HL-60/S4 treated with phorbol 12-myristate 13-acetate at 8.2 ng/mL for 4 days and 3 days (cell line): ENCODE data around the gene CRAMP1.
"Not testable (repeated sequence)": the region's sequence is repeated elsewhere in the genome, so short reads cannot be mapped to it uniquely, and the experiment has no call there.

ENCODE experiments used
- in situ Hi-C: fragments of 300-500 bp; cut with MboI; formaldehyde crosslinking; loops from 2 replicates; pipeline ENCODE4 v1.15.0; 2022; ENCODE audit warnings: low sequenced_read_pairs

Gene CRAMP1

DNA sequence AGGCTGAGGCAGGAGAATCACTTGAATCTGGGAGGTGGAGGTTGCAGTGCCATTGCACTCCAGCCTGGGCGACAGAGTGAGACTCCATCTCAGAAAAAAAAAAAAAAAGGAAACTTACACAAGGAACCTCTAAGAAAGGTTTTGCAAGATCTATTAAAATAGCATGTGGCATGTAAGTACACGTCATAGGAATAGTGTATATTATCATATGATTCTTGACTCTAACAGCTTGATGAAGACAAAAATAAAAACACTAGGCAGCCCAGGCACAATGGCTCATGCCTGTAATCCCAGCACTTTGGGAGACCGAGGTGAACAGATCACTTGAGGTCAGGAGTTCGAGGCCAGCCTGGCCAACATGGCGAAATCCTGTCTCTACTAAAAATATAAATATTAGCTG lies 16.6 kb upstream of the CRAMP1 start:
- in situ Hi-C loops: not testable (repeated sequence)

DNA sequence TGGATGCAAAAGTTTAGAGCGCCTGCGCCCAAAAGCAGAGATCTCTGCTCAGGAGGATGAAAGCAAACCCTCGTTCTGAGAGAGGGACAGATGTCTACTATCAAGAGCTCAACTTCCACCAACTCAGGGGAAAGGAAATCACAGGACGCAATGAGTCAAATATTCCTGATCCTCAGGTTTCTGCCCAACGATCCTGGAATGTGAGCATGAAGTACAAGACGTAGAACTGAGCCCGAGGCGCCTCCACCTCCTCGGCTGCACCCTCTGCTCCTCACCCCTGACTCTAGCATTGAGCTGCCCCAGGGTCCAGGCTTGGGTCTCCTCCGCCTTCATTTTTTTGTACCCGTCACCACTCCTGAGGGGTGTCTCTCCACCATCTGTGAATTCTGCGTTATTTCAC lies 15.6 kb upstream of the CRAMP1 start:
- in situ Hi-C loops: no loop called here

DNA sequence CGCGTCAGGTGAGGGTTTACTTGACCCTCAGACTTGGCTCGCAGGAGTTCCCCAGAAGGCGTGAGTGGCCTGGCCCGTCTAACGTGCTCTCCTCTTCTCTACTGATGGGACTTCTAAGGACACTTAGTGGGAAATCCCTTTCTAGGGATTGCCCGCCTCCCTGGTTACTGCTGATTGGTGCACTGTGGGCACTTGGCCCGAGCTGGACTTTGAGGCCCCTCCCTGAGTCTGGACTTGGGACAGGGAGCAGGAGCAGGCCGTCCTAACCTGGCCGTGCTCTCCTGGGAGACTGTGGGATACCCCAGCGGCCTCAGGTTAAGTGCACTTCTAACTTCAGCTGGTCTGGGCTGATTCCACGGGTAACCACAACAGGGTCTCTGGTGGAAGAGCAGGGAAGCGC lies 15.0 kb upstream of the CRAMP1 start:
- in situ Hi-C loops: no loop called here

DNA sequence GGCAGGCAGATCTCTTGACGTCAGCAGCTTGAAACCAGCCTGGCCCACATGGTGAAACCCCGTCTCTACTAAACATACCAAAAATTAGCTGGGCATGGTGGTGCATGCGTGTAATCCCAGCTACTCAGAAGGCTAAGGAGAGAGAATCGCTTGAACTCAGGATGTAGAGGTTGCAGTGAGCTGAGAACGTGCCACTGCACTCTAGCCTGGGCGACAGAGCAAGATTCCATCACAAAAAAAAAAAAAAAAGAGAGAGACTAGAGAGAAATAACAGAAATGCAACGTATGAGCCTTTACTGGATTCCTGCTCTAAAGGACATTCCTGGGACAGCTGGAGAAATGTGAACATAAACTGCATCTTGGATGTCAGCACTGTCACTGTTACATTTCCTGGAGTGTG lies 11.1 kb upstream of the CRAMP1 start:
- in situ Hi-C loops: no loop called here

DNA sequence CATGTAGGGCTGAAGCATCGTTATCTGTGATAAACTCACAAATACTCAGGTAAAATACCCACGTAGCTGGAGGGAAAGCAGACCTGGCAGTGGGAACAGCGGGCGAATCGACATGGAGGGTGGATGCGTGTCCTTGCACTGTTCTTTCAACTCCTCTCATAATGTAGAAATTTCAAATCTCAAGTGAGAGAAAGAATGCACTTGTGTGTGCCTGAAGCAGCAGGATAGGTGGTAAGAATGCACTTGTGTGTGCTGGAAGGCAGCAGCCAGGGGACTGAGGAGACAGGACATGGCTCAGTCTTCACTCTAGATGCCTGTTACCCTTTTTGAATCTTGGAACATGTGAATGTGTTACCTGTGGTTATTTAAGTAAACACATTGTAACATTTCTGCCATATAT lies 10.7 kb upstream of the CRAMP1 start:
- in situ Hi-C loops: no loop called here

DNA sequence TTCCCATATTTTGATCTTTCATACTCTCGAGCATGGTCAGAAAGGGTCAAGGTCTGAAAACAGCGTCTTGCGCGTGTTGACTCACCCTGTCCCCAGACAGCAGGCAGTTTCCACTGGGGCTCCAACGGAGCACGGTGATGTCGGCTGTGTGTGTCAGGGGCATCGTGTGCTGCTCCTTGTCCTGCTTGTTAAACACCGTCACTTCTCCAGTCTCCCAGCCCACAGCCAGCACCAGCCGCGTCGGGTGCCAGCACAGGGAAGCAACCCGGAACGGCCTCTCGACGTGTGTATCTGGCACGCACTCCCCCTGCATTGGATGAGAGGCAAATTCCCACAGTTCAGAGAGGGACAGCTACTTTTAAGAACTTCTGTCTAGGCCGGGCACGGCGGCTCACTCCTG lies 9.9 kb upstream of the CRAMP1 start:
- in situ Hi-C loops: no loop called here

DNA sequence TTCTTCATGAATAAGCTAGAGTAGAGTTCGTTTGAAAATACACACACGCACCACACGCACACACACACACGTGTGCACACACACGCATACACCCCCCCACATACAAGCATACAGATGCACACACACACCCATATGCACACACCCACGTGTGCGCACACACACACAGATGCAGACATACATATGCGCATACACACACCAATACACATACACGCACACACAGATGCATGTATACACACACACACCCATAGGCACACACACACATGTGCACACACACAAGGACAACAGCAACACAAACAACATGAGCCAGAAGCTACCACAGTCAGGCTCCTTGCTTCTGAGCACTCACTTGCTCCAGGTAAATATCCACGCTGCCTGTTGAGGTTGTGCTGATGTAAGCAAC lies 5.4 kb upstream of the CRAMP1 start:
- in situ Hi-C loops: no loop called here

DNA sequence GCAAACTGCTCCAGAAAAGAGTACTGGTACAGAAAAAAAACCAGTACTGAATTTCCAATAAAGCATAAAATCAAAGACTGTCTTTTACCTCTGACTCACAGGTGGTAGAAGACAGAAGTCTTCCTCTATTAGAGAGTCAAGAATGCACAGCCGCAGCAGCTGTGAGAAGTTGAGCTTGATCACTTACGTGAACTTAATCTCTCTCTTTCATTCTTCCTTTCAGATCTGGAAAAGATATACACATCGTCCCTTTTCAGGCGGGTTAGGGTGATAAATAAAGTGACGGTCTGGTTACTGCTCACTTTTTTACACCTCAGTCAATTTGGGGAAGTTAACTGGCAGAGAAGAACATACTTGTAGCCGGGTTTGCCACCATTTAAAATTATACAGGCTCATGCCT lies 4.2 kb upstream of the CRAMP1 start:
- in situ Hi-C loops: no loop called here

DNA sequence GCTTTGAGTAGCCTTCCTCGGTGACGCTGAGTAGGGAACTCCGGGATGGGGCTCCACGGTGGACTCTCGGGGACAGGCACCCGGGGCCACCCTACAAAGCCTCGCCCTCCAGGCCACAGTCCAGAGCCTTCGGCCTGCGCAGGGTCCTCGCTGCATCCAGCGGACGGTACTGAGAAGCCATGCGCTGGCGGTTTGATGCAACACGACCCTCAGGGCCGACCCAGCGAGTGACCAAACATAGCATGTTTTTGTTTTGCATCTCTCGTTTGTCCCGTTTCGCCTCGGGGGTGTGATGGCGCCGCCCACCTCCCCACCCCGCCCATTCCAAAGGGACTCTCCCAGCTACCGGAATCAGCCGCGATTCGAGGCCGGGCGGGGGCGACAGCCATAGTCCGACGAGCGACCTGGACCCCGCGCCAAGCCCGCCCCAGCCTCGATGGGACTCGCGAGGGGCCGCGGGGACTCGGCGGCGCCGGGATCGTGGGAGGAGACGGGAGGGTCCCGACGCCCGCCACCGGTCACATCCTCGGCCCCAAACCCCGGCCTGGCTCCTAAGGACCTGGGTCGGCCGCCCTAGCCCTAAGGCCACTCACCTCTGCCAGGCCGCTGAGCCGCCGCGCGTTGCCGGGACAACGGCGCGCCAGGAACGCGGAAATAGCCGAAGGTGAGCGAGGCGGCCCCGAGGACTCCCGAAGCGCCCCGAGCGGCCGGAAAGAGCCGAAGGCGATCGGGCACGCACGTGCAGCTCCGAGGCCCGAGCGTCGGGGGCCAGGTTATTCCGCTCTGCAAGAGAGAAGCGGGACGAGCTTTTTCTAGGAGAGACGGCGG lies 1.9 kb upstream of the CRAMP1 start:
- in situ Hi-C loops: no loop called here

DNA sequence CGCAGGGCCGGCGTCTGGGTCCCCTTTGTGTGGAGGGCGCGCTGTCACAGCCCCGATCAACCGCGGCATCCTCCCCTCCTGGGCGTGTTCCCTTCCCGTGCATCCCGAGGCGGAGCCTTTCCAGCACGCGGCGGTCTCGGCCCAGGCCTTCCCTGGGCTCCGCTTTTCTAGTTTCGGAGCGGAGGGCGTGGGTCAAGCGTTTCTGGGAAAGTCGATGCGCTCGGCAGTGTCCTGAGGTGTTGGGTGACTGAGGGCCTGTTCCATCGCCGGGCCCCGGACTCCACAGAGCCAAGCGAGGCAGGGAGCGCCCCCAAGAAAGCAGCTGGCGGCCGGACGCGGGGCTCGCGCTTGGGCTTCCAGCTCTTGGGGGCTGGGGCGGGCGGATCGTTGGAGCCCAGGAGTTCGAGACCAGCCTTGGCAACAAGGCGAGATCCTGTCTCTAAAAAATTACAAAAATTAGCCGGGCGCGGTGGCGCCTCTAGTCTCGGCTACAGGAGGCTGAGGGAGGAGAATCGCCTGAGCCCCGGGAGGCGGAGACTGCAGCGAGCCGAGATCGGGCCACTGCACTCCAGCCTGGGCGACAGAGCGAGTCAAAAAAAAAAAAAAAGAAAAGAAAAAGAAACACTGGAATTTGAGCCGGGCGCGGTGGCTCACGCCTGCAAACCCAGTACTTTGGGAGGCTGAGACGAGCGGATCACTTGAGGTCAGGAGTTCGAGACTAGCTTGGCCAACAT lies 1.1 kb upstream of the CRAMP1 start:
- in situ Hi-C loops: no loop called here

DNA sequence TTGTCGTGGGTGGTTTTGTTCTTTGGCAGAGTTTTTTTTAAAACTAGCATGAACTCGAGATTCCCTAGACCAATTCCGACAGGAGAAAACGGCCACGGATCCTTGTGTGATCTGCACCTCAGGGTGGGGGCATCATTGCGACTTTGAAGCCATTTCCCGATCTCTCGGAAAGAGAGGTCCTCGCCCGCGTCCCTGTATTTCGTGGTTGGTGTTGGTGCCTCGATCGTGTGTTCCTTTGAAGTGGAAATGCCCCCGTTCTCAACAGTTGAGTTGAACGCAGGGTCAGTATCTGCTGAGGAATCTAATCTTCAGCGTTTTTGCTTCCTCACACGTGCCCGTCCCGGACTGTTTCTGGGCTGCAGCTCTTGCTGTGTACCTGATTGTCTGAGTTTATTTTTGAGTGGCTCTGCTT lies 1.1 kb downstream of the CRAMP1 start:
- in situ Hi-C loops: no loop called here

DNA sequence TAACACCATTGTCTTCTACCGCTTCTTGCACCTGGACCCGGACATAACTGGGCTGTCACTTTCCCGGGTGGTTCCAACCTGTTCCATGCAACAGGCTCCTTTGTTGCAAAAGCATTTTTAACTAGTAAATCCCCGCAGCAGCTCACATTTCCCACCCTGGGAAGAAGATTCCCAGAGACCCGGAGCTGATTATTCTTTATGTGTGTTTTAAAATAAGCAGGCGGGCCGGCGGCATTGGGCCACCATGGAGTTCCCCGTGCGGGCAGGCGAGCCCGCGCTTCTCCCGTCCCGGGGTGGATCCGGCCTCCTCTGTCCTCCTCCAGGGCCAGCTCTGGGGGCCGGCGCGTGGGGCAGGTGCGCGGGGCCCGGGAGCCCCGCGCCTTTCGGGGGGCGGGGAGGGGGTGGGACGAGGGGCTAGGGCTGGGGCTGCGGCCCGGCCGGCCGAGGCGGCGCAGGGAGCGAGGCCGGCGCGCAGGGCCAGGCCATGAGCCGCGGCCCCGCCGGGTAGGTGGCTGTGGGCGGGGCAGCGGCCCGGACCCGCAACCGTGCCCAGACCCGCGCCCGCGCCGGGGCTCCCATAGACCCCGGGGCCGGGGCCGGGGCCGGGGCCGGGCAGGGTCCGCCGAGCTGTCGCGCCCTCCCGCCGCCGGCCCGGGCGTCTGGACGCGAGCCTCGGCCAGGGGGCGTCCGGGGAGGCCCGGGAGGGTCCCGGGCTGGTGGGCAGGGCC lies 1.7 kb downstream of the CRAMP1 start:
- in situ Hi-C loops: no loop called here

DNA sequence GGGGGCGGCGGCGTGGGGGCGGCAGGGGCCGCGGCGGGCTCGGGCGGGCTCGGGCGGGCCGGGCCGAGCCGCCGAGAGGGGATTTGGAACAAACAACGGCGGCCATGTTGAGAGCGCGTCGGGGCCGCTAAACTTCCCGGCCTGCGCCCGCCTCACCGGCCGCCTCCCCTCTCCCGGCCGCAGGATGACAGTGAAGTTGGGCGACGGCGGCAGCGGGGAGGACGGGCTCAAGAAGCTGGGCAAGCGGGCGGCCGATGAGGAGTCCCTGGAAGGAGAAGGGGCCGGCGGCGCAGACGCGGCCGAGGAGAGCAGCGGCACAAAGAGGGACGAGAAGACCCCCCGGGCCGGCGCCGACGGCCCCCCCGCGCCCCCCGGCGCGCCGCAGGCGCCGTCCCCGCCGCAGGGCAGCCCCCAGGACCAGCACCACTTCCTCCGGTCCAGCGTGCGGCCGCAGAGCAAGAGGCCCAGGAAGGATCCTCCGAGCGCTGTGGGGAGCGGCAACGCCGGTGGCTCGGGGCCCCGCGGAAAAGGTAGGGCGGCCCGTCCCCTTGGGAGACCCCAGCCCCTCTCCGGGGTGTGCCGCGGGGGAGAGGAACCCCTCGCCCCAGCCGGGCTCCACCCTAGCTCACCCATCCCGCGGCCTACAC lies 2.4 kb downstream of the CRAMP1 start:
- in situ Hi-C loops: no loop called here

DNA sequence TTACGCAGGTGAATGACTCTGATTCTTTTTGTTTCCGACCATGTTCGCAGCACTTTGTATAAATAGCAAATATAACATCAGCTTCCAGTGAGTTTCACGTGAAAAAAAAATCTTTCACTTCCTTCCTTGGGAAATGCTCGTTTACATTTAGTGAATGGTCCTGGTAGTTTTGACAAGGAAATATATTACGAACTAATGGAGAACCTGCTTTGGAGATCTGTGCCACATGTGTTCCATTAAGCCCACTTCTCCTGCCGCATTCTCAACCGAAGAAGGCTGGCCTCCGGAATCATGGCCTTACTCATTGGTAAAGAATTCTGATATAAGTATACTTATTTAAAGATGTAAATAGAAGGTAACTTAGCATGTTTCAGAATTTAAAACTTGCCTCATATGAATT lies 3.6 kb downstream of the CRAMP1 start:
- in situ Hi-C loops: no loop called here

DNA sequence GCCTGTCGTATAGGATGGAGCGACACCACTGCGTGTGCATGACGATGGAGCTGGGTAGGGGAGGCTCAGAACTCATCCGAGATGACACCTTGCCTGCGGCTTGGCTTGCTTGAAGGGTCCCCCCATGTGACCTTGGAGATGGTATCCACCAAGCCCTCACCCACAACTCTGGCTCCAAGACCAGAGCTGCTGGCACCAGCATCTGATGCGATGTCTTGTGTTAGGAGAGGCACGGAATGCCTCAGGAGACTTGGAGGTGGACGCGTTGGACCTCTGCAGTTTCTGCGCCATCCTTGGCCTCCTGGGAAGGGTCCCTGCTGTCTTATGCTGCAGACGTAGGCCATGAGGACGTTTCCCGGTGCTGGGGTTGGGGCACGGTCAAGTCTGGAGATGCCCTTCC lies 7.8 kb downstream of the CRAMP1 start:
- in situ Hi-C loops: no loop called here

DNA sequence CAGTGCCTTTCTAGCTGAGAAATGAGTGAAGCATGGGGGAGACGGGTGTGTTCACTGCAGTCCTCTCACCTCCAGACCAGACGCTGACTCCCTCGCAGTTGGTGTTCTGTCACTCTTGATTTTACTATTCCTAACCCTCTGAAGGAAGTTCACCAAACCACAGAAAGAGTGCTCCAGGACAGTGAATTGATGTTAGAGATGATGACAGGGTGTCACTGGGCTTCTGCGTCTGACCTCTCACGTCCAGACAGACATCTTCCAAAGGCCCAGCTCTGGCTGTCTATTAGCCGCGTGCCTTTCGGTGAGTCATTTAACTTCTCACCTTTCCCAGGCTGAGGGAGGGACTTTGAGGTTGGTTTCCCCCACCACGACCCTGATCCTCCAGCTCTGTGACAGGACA lies 8.2 kb downstream of the CRAMP1 start:
- in situ Hi-C loops: no loop called here

DNA sequence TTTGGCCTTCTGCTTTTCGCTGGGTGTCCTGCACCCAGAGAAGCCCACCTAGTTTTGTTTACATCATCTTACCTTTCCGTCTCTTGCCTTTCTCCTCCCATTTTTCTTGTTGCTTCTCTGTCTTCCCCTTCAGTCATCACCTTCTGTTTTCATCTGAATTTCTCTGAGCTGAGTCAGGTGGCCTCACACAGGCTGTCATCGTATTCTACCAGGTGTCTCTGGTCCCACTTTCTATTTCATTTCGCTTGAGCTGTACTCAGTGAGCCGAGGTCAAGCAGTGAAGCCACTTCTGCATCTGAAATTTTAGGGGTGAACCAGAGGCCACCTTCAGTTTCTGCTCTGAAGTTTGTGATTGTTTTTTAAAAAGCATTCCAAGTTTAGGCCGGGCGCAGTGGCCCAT lies 9.7 kb downstream of the CRAMP1 start:
- in situ Hi-C loops: no loop called here

DNA sequence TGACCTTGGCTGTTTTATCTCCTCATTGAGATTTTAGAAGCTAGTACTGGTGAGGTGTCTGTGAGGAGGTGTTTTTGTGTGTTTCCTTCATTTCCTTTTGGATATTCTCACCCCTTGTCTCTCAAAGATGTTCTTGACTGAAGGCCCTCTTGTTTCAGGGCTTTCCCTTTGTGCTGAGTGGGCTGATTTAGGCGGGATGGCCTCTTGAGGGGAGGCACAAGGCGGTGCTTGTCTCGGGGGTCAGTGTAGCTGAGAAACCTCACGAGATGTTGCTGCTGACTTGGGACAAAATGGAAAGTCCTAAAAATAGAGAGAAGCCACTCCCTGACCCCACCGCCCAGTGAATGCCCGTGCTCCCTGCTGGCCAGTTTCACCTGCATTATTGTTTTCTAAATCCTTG lies 14.2 kb downstream of the CRAMP1 start:
- in situ Hi-C loops: no loop called here

DNA sequence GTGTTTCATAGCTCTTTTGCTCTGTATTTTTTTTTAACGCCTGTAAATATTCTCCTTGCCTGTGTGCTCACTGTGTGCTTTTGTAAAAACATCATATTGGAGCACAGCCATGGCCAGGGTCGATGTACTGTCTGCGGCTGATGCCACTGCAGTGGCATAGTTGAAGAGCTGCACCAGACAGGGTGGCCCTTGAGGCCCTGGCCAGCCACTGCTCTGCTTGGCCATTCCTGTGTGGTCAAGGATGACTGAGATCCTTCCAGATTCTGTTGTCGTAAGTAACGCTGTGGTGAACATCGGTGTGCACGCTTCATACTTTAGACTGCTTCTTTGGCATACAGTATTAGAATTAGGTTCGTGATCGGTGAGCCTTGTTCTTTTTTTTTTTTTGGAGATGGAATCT lies 14.6 kb downstream of the CRAMP1 start:
- in situ Hi-C loops: no loop called here

DNA sequence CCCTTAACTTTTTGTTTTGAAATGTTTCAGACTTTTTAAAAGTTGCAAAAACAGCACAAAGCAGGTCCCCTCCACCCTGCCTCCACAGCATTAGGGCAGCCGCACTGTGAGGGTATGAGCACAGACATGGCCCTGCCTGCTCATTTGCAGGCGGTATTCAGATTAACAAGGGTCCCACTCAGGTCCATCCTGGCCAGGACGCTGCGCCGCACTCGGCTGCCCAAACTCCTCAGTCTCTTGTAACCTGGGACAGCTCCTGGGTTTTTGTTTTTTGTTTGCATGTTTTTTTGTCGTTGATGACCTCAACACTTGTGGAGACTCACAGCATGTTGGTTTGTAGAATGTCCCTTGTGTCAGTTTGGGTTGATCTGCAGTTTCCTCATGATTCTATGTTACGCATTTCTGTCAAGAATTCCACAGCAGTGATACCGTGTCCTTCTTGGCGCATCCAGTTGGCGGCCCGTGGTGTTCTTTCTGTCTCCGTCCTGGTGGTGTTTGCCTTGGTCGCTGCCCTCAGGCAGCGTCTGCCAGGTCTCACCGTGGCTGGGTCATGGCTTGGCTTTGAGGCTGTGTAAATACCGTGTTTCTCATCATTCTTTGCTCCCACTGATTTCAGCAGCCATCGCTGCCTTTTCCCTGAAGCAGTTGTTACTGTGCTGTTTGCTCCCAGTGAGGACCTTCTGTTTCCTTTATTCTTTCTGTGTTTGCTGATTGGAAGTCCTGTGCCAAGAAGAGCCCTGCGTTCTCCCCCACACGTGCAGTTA lies 18.5 kb downstream of the CRAMP1 start:
- in situ Hi-C loops: no loop called here

DNA sequence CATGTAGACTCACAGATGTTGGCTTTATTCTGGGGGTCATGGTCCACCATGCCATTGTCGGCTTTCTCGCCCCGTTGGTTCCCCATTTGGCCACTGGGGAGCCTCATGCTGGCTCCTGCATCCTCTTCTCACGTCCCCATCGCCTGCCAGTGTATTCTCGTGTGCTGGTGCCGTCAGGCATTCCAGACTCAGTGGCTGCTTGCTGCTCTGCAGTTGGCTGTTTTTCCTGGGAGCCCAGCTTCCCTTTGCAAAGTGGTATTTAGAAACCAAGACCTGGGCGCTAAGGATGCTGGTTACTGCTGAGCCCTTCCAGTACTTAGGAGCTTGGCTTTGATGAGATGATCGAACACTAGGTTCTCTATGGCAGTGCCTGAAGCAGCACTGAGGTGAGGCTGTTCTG lies 19.1 kb downstream of the CRAMP1 start:
- in situ Hi-C loops: no loop called here
